ENCODE results near the gene PHF21A. TPM values are rescaled to one million over a fixed set of nuclear protein-coding genes. Genes with fewer than 3 reads are reported as not detected.

Gene PHF21A
- total RNA-seq, 1 experiment from 2014 or later, result 20.5 TPM

GRCh38 chr11:46134540-46134939 is 13.3 kb upstream of the PHF21A start:
- no peak for TF ChIP-seq CTCF (IDR thresholded peaks at IDR 0.05; ENCODE audit: unreplicated experiment)
- intact Hi-C loops (cut with micrococcal nuclease; ENCODE audit: unreplicated experiment), result no loop called here
- Mint-ChIP-seq H3K27me3 (ENCODE audit: unreplicated experiment) (peaks cover 47% of the 10 kb centered on the region), H3K9me3 (ENCODE audit: low read depth, unreplicated experiment) (no peaks in the 10 kb centered on the region), H3K36me3 (ENCODE audit: insufficient read depth, unreplicated experiment) (no peaks in the 10 kb centered on the region), H3K4me3 (ENCODE audit: low read depth, unreplicated experiment) (no peak overlapping the region), H3K4me1 (ENCODE audit: low read depth, unreplicated experiment) (no peaks in the 10 kb centered on the region), H3K27ac (ENCODE audit: unreplicated experiment) (no peak overlapping the region)
- DNase-seq, result no peak
- no TSS peak for BruUV-seq (replicated peaks)
- CTCF ChIA-PET, result interaction anchor here (0.6 kb wide), 1 partner anchor 35 kb away, joined by 3 read pairs; no protein-coding TSS in a partner anchor

GRCh38 chr11:46134061-46134460 is 12.8 kb upstream of the PHF21A start:
- H3K27me3 Mint-ChIP-seq (ENCODE audit: unreplicated experiment), result peaks cover 47% of the 10 kb centered on the region
- no peak overlapping the region for H3K27ac Mint-ChIP-seq (ENCODE audit: unreplicated experiment)

GRCh38 chr11:46133119-46133518 is 11.9 kb upstream of the PHF21A start:
- H3K4me3 Mint-ChIP-seq (ENCODE audit: low read depth, unreplicated experiment), result no peak overlapping the region
- no peak overlapping the region for H3K27ac Mint-ChIP-seq (ENCODE audit: unreplicated experiment)
- DNase-seq, result no peak
- H3K9me3 Mint-ChIP-seq (ENCODE audit: low read depth, unreplicated experiment), result no peaks in the 10 kb centered on the region
- no peaks in the 10 kb centered on the region for H3K36me3 Mint-ChIP-seq (ENCODE audit: insufficient read depth, unreplicated experiment)
- BruUV-seq (replicated peaks), result no TSS peak
- intact Hi-C loops (cut with micrococcal nuclease; ENCODE audit: unreplicated experiment), result no loop called here
- no peak for TF ChIP-seq CTCF (IDR thresholded peaks at IDR 0.05; ENCODE audit: unreplicated experiment)
- CTCF ChIA-PET, result interaction anchor here (0.7 to 1.5 kb wide), 2 partner anchors 25 to 105 kb away, joined by 3 to 6 read pairs; no protein-coding TSS in a partner anchor
- no peaks in the 10 kb centered on the region for H3K4me1 Mint-ChIP-seq (ENCODE audit: low read depth, unreplicated experiment)
- peaks cover 38% of the 10 kb centered on the region for H3K27me3 Mint-ChIP-seq (ENCODE audit: unreplicated experiment)

More at GRCh38 chr11:46134061-46134460, 12.8 kb upstream of the PHF21A start:
- no peaks in the 10 kb centered on the region for H3K4me1 Mint-ChIP-seq (ENCODE audit: low read depth, unreplicated experiment)
- no TSS peak for BruUV-seq (replicated peaks)
- H3K4me3 Mint-ChIP-seq (ENCODE audit: low read depth, unreplicated experiment), result no peak overlapping the region
- TF ChIP-seq CTCF (IDR thresholded peaks at IDR 0.05; ENCODE audit: unreplicated experiment), result no peak
- H3K36me3 Mint-ChIP-seq (ENCODE audit: insufficient read depth, unreplicated experiment), result no peaks in the 10 kb centered on the region
- CTCF ChIA-PET, result interaction anchor here (1.5 kb wide), 1 partner anchor 104 kb away, joined by 6 read pairs; no protein-coding TSS in a partner anchor
- no peak for DNase-seq
- intact Hi-C loops (cut with micrococcal nuclease; ENCODE audit: unreplicated experiment), result no loop called here
- H3K9me3 Mint-ChIP-seq (ENCODE audit: low read depth, unreplicated experiment), result no peaks in the 10 kb centered on the region

- CTCF ChIA-PET, result interaction anchor here (0.5 kb wide), 1 partner anchor 251 kb away, joined by 4 read pairs; no protein-coding TSS in a partner anchor
- Mint-ChIP-seq H3K4me1 (ENCODE audit: low read depth, unreplicated experiment) (peaks cover 8% of the 10 kb centered on the region), H3K9me3 (ENCODE audit: low read depth, unreplicated experiment) (no peaks in the 10 kb centered on the region), H3K4me3 (ENCODE audit: low read depth, unreplicated experiment) (no peak overlapping the region), H3K27me3 (ENCODE audit: unreplicated experiment) (peaks cover 11% of the 10 kb centered on the region), H3K27ac (ENCODE audit: unreplicated experiment) (no peak overlapping the region), H3K36me3 (ENCODE audit: insufficient read depth, unreplicated experiment) (no peaks in the 10 kb centered on the region)
- TF ChIP-seq CTCF (IDR thresholded peaks at IDR 0.05; ENCODE audit: unreplicated experiment), result no peak
- intact Hi-C loops (cut with micrococcal nuclease; ENCODE audit: unreplicated experiment), result no loop called here
- BruUV-seq (replicated peaks), result no TSS peak
- DNase-seq, result no peak
Observed at GRCh38 chr11:46130286-46130940, 9.2 kb upstream of the PHF21A start.

Measured in Calu3 (cell line).